Esophagus muscularis mucosa (tissue), 3 donors: ENCODE results near the gene ATRIP.

Experiments
- EP300 ChIP-seq: sonication (generic); formaldehyde crosslinking; IDR thresholded peaks from one replicate; pipeline ENCODE4 v1.6.1; 2017; ENCODE audit warnings: antibody characterized with exemption
- TF ChIP-seq, protein P1 (sequence below), 3 experiments: fragments of 200-600 bp in 2 of 3; fragments of 450-650 bp in 1 of 3; sonication (generic) in 2 of 3; IDR thresholded peaks; one replicate each; pipeline ENCODE4 v1.5.1; 2017 to 2019; ENCODE audit warnings: antibody characterized with exemption in 3 of 3, mild to moderate bottlenecking in 2 of 3, moderate library complexity in 1 of 3

DNA sequence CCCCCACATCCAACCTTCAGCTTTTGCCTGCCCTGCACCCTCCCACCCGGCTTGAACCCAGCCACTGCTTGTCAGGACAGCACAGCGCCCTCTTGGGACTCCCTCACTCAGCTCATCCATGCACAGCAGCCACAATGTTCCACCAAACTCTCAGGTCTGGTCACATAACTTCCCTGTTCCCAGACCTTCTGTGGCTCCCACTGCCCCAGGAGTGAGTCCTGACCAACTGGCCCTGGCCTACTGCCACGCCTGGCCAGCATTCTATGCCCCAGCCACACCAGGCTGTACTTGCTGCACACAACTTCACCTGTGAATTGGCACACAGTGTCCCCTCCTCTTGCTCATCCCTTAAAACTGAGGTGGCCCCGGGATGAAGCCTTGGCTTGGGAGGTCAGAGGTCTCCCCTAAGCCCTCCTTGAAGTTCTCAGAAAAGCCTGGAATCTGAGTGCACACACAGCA lies 37.7 kb upstream of the ATRIP start:
- TF ChIP-seq EP300: no peak
- TF ChIP-seq, protein P1, sequence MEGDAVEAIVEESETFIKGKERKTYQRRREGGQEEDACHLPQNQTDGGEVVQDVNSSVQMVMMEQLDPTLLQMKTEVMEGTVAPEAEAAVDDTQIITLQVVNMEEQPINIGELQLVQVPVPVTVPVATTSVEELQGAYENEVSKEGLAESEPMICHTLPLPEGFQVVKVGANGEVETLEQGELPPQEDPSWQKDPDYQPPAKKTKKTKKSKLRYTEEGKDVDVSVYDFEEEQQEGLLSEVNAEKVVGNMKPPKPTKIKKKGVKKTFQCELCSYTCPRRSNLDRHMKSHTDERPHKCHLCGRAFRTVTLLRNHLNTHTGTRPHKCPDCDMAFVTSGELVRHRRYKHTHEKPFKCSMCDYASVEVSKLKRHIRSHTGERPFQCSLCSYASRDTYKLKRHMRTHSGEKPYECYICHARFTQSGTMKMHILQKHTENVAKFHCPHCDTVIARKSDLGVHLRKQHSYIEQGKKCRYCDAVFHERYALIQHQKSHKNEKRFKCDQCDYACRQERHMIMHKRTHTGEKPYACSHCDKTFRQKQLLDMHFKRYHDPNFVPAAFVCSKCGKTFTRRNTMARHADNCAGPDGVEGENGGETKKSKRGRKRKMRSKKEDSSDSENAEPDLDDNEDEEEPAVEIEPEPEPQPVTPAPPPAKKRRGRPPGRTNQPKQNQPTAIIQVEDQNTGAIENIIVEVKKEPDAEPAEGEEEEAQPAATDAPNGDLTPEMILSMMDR (IDR thresholded peaks at IDR 0.05): no peak
